ENCODE measurements around the gene AATK.

The AATK gene

GRCh38 chr17:81187586-81188490 is 21.8 kb upstream of the AATK start:
- DNase-seq (ENCODE audit: low read depth, low spot score): no peak
- no peak for TF ChIP-seq SUZ12 (IDR thresholded peaks at IDR 0.05; ENCODE audit: extremely low read depth, insufficient read depth, insufficient read length)
- TF ChIP-seq YY1 (IDR thresholded peaks at IDR 0.05; ENCODE audit: insufficient read depth, insufficient read length): no peak
- TF ChIP-seq ZNF274 (IDR thresholded peaks at IDR 0.05; ENCODE audit: low read depth, low read length): no peak
- Histone ChIP-seq H3K36me3 (ENCODE audit: insufficient read depth, insufficient read length, low read length) (peaks cover 45% of the 10 kb centered on the region), H3K9me3 (ENCODE audit: insufficient read depth, low read length) (peaks cover 7% of the 10 kb centered on the region; the same call in 1 of the 2 replicates), H3K4me3 (ENCODE audit: insufficient read length, low read depth) (no peak overlapping the region), H3K9ac (ENCODE audit: insufficient read length, low read depth) (no peak overlapping the region), H3K27me3 (ENCODE audit: insufficient read depth, insufficient read length) (no peaks in the 10 kb centered on the region), H3K4me1 (ENCODE audit: insufficient read depth, insufficient read length) (peaks cover 16% of the 10 kb centered on the region)

- DNase-seq (ENCODE audit: low read depth, low spot score): no peak
- H3K36me3 ChIP-seq (ENCODE audit: insufficient read depth, insufficient read length, low read length): peaks cover 45% of the 10 kb centered on the region
- peaks cover 12% of the 10 kb centered on the region for H3K4me1 ChIP-seq (ENCODE audit: insufficient read depth, insufficient read length)
- peaks cover 7% of the 10 kb centered on the region; the same call in 1 of the 2 replicates for H3K9me3 ChIP-seq (ENCODE audit: insufficient read depth, low read length)
- no peak overlapping the region for H3K4me3 ChIP-seq (ENCODE audit: insufficient read length, low read depth)
- no peaks in the 10 kb centered on the region for H3K27me3 ChIP-seq (ENCODE audit: insufficient read depth, insufficient read length)
- H3K9ac ChIP-seq (ENCODE audit: insufficient read length, low read depth): no peak overlapping the region
- TF ChIP-seq SUZ12 (IDR thresholded peaks at IDR 0.05; ENCODE audit: extremely low read depth, insufficient read depth, insufficient read length) (no peak), ZNF274 (IDR thresholded peaks at IDR 0.05; ENCODE audit: low read depth, low read length) (no peak), YY1 (IDR thresholded peaks at IDR 0.05; ENCODE audit: insufficient read depth, insufficient read length) (no peak)
Measured at GRCh38 chr17:81187120-81187519, 21.1 kb upstream of the AATK start.

- H3K27me3 ChIP-seq (ENCODE audit: insufficient read depth, insufficient read length): no peaks in the 10 kb centered on the region
- peaks cover 7% of the 10 kb centered on the region for H3K4me1 ChIP-seq (ENCODE audit: insufficient read depth, insufficient read length)
- no peak overlapping the region for H3K9ac ChIP-seq (ENCODE audit: insufficient read length, low read depth)
- no peak overlapping the region for H3K4me3 ChIP-seq (ENCODE audit: insufficient read length, low read depth)
- TF ChIP-seq ZNF274 (IDR thresholded peaks at IDR 0.05; ENCODE audit: low read depth, low read length): no peak
- TF ChIP-seq YY1 (IDR thresholded peaks at IDR 0.05; ENCODE audit: insufficient read depth, insufficient read length): no peak
- no peak for TF ChIP-seq SUZ12 (IDR thresholded peaks at IDR 0.05; ENCODE audit: extremely low read depth, insufficient read depth, insufficient read length)
- H3K9me3 ChIP-seq (ENCODE audit: insufficient read depth, low read length): peaks cover 7% of the 10 kb centered on the region; the same call in 1 of the 2 replicates
- peaks cover 37% of the 10 kb centered on the region for H3K36me3 ChIP-seq (ENCODE audit: insufficient read depth, insufficient read length, low read length)
- DNase-seq (ENCODE audit: low read depth, low spot score): no peak
Measured at GRCh38 chr17:81186203-81186602, 20.2 kb upstream of the AATK start.

GRCh38 chr17:81184555-81184954 is 18.5 kb upstream of the AATK start:
- peaks cover 21% of the 10 kb centered on the region for H3K36me3 ChIP-seq (ENCODE audit: insufficient read depth, insufficient read length, low read length)
- H3K27me3 ChIP-seq (ENCODE audit: insufficient read depth, insufficient read length): no peaks in the 10 kb centered on the region
- no peak overlapping the region for H3K9ac ChIP-seq (ENCODE audit: insufficient read length, low read depth)
- H3K4me3 ChIP-seq (ENCODE audit: insufficient read length, low read depth): no peak overlapping the region
- peaks cover 7% of the 10 kb centered on the region; the same call in 1 of the 2 replicates for H3K9me3 ChIP-seq (ENCODE audit: insufficient read depth, low read length)
- H3K4me1 ChIP-seq (ENCODE audit: insufficient read depth, insufficient read length): peaks cover 12% of the 10 kb centered on the region
- TF ChIP-seq ZNF274 (IDR thresholded peaks at IDR 0.05; ENCODE audit: low read depth, low read length) (no peak), SUZ12 (IDR thresholded peaks at IDR 0.05; ENCODE audit: extremely low read depth, insufficient read depth, insufficient read length) (no peak), YY1 (IDR thresholded peaks at IDR 0.05; ENCODE audit: insufficient read depth, insufficient read length) (no peak)
- no peak for DNase-seq (ENCODE audit: low read depth, low spot score)

GRCh38 chr17:81183807-81184206 is 17.8 kb upstream of the AATK start:
- peaks cover 13% of the 10 kb centered on the region for H3K36me3 ChIP-seq (ENCODE audit: insufficient read depth, insufficient read length, low read length)
- no peak overlapping the region for H3K4me3 ChIP-seq (ENCODE audit: insufficient read length, low read depth)
- TF ChIP-seq SUZ12 (IDR thresholded peaks at IDR 0.05; ENCODE audit: extremely low read depth, insufficient read depth, insufficient read length): no peak
- TF ChIP-seq ZNF274 (IDR thresholded peaks at IDR 0.05; ENCODE audit: low read depth, low read length): no peak
- TF ChIP-seq YY1 (IDR thresholded peaks at IDR 0.05; ENCODE audit: insufficient read depth, insufficient read length): no peak

GRCh38 chr17:81183316-81183715 is 17.3 kb upstream of the AATK start:
- TF ChIP-seq ZNF274 (IDR thresholded peaks at IDR 0.05; ENCODE audit: low read depth, low read length) (no peak), YY1 (IDR thresholded peaks at IDR 0.05; ENCODE audit: insufficient read depth, insufficient read length) (no peak), SUZ12 (IDR thresholded peaks at IDR 0.05; ENCODE audit: extremely low read depth, insufficient read depth, insufficient read length) (no peak)
- Histone ChIP-seq H3K9ac (ENCODE audit: insufficient read length, low read depth) (no peak overlapping the region), H3K4me1 (ENCODE audit: insufficient read depth, insufficient read length) (peaks cover 12% of the 10 kb centered on the region), H3K9me3 (ENCODE audit: insufficient read depth, low read length) (peaks cover 7% of the 10 kb centered on the region; the same call in 1 of the 2 replicates), H3K36me3 (ENCODE audit: insufficient read depth, insufficient read length, low read length) (peaks cover 9% of the 10 kb centered on the region), H3K4me3 (ENCODE audit: insufficient read length, low read depth) (no peak overlapping the region), H3K27me3 (ENCODE audit: insufficient read depth, insufficient read length) (no peaks in the 10 kb centered on the region)
- no peak for DNase-seq (ENCODE audit: low read depth, low spot score)

More at GRCh38 chr17:81183807-81184206, 17.8 kb upstream of the AATK start:
- no peaks in the 10 kb centered on the region for H3K27me3 ChIP-seq (ENCODE audit: insufficient read depth, insufficient read length)
- peaks cover 7% of the 10 kb centered on the region; the same call in 1 of the 2 replicates for H3K9me3 ChIP-seq (ENCODE audit: insufficient read depth, low read length)
- DNase-seq (ENCODE audit: low read depth, low spot score): no peak
- H3K9ac ChIP-seq (ENCODE audit: insufficient read length, low read depth): no peak overlapping the region
- H3K4me1 ChIP-seq (ENCODE audit: insufficient read depth, insufficient read length): peaks cover 12% of the 10 kb centered on the region

- no peak for TF ChIP-seq ZNF274 (IDR thresholded peaks at IDR 0.05; ENCODE audit: low read depth, low read length)
- no peak for TF ChIP-seq SUZ12 (IDR thresholded peaks at IDR 0.05; ENCODE audit: extremely low read depth, insufficient read depth, insufficient read length)
- TF ChIP-seq YY1 (IDR thresholded peaks at IDR 0.05; ENCODE audit: insufficient read depth, insufficient read length): no peak
Measured at GRCh38 chr17:81182596-81182995, 16.6 kb upstream of the AATK start.

More at GRCh38 chr17:81182596-81182995, 16.6 kb upstream of the AATK start:
- DNase-seq (ENCODE audit: low read depth, low spot score): no peak
- H3K36me3 ChIP-seq (ENCODE audit: insufficient read depth, insufficient read length, low read length): peaks cover 1% of the 10 kb centered on the region
- H3K4me3 ChIP-seq (ENCODE audit: insufficient read length, low read depth): no peak overlapping the region
- H3K9ac ChIP-seq (ENCODE audit: insufficient read length, low read depth): no peak overlapping the region
- no peaks in the 10 kb centered on the region for H3K27me3 ChIP-seq (ENCODE audit: insufficient read depth, insufficient read length)
- H3K4me1 ChIP-seq (ENCODE audit: insufficient read depth, insufficient read length): peaks cover 11% of the 10 kb centered on the region
- peaks cover 7% of the 10 kb centered on the region; the same call in 1 of the 2 replicates for H3K9me3 ChIP-seq (ENCODE audit: insufficient read depth, low read length)

Measured in NT2/D1 (cell line).